ENCODE results near the gene MYO3B. TPM values are rescaled to one million over a fixed set of nuclear protein-coding genes. Genes with fewer than 3 reads are reported as not detected.

The MYO3B gene
- total RNA-seq, 1 experiment from 2014 or later: 0.63 TPM

GRCh38 chr2:170245312-170245711 lies 67.4 kb downstream of the MYO3B start:
- Histone ChIP-seq H3K9me3 (ENCODE audit: control insufficient read depth, low read depth, low read length) (no peaks in the 10 kb centered on the region), H2BK5ac (ENCODE audit: insufficient read length, low read length) (no peak overlapping the region), H3K4me1 (ENCODE audit: insufficient read depth, low read length) (no peaks in the 10 kb centered on the region), H3K4ac (ENCODE audit: low read depth, low read length) (no peak overlapping the region), H4K8ac (replicated peaks; ENCODE audit: insufficient read length, low read depth, low read length) (no peak overlapping the region), H3K79me1 (ENCODE audit: insufficient read depth, low read depth, low read length, poor library complexity, severe bottlenecking) (no peaks in the 10 kb centered on the region), H4K20me1 (ENCODE audit: control insufficient read depth, insufficient read depth, insufficient read length) (no peaks in the 10 kb centered on the region), H3T11ph (ENCODE audit: low read length) (no peak overlapping the region), H3K4me2 (ENCODE audit: insufficient read depth, insufficient read length, low read length) (no peak overlapping the region), H3K27me3 (ENCODE audit: insufficient read depth, low read length) (no peaks in the 10 kb centered on the region), H3K14ac (ENCODE audit: insufficient read depth, low read length) (no peak overlapping the region), H3K27ac (ENCODE audit: insufficient read length, low read depth, low read length) (no peak overlapping the region), H2BK12ac (ENCODE audit: insufficient read length, low read depth, low read length) (no peak overlapping the region), H3K9ac (ENCODE audit: extremely low read depth, insufficient read length, low read length) (no peak overlapping the region), H3K23me2 (ENCODE audit: insufficient read length, low read depth, low read length, poor library complexity, severe bottlenecking) (no peaks in the 10 kb centered on the region), H2BK20ac (ENCODE audit: low read depth, low read length, poor library complexity, severe bottlenecking) (no peak overlapping the region), H2AK5ac (ENCODE audit: insufficient read length, low read length) (no peak overlapping the region), H2AFZ (ENCODE audit: low read length) (no peak overlapping the region), H4K5ac (ENCODE audit: insufficient read length, low read depth, low read length) (no peak overlapping the region), H3K23ac (ENCODE audit: insufficient read length, low read depth, low read length) (no peak overlapping the region), H2BK15ac (ENCODE audit: low read depth, low read length) (no peak overlapping the region), H4K91ac (ENCODE audit: insufficient read length, low read depth, low read length) (no peak overlapping the region), H3K79me2 (ENCODE audit: insufficient read depth, low read length) (no peaks in the 10 kb centered on the region), H3K56ac (ENCODE audit: insufficient read length, low read depth, low read length) (no peak overlapping the region), H2BK120ac (ENCODE audit: low read depth, low read length, poor library complexity, severe bottlenecking) (no peak overlapping the region), H3K18ac (ENCODE audit: insufficient read length, low read depth, low read length) (no peak overlapping the region)
- Mint-ChIP-seq H3K4me3 (no peak overlapping the region), H3K27ac (no peak overlapping the region), H3K36me3 (ENCODE audit: insufficient read depth in 1 of 3, low read depth in 3 of 3) (no peaks in the 10 kb centered on the region), H3K4me1 (peaks cover 6 to 7% of the 10 kb centered on the region in 2 experiments; a peak in 2 of 4 replicates), H3K9me3 (no peaks in the 10 kb centered on the region), H3K27me3 (ENCODE audit: low read depth) (no peaks in the 10 kb centered on the region; the same call in 1 of the 2 replicates)
- no peak for DNase-seq
- no peak for TF ChIP-seq CTCF (conservative IDR thresholded peaks at IDR 0.05)
- no CpG with 5 or more reads among the region's 3 CpGs for WGBS (ENCODE audit: extremely low coverage, insufficient read length, low lambda C conversion rate)

Measured in H9 (cell line).